GM19395 (cell line): ENCODE data around the gene IARS2.
"Not testable (repeated sequence)": the region's sequence is repeated elsewhere in the genome, so short reads cannot be mapped to it uniquely, and the experiment has no call there.

Source experiments
- ATAC-seq: cut with Tn5 transposase; IDR thresholded peaks from one replicate; pipeline ENCODE4 v1.9.1; 2021; ENCODE audit warnings: mild to moderate bottlenecking, moderate library complexity; ENCODE audit not compliant: unreplicated experiment

IARS2 gene

GRCh38 chr1:220160027-220160426 lies 66.1 kb downstream of the IARS2 start:
- no peak for ATAC-seq

GRCh38 chr1:220164116-220164515 lies 70.2 kb downstream of the IARS2 start:
- ATAC-seq, result no peak

DNA sequence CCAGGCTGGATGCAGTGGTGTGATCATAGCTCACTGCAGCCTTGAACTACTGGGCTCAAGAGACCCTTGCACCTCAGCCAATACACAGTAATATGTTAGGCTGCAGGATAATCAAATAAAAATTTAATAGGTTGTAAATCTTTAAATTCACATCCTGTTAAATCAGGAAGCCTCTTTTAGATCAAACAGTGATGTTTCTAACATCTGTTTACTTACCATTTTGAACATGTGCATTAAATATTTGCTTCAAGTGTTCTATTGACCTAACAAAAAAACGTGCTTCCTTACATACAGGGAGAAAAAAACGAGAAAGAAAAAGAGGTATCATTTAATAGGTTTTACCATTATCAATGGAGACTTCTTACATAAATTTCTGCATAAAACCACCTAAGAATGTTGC lies 70.6 kb downstream of the IARS2 start:
- no peak for ATAC-seq

GRCh38 chr1:220166853-220167252 lies 72.9 kb downstream of the IARS2 start:
- ATAC-seq, result no peak

- ATAC-seq, result not testable (repeated sequence)
Measured at GRCh38 chr1:220169887-220170286, 76.0 kb downstream of the IARS2 start.

GRCh38 chr1:220170836-220171526 lies 77.0 kb downstream of the IARS2 start:
- no peak for ATAC-seq

- no peak for ATAC-seq
Measured at GRCh38 chr1:220176540-220176939, 82.6 kb downstream of the IARS2 start.

GRCh38 chr1:220182111-220182510 lies 88.2 kb downstream of the IARS2 start:
- ATAC-seq, result no peak

DNA sequence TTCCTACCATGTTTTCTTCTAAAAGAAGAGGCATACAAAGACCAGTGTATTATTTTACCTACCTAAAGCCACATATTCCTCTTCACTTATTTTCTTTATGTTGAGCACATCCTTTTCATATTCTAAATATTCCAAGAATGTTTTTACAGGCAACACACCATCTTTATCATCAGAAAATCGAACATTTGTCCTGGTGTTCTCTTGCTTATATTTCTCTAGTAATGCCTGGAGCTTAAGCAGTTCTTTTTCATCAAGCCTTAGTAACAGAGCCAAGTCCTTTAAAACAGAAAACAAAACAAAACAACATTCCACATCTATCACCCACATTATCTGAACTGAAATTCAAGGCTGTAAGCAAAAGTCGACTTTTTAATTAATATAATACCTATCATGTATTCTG lies 88.7 kb downstream of the IARS2 start:
- no peak for ATAC-seq

DNA sequence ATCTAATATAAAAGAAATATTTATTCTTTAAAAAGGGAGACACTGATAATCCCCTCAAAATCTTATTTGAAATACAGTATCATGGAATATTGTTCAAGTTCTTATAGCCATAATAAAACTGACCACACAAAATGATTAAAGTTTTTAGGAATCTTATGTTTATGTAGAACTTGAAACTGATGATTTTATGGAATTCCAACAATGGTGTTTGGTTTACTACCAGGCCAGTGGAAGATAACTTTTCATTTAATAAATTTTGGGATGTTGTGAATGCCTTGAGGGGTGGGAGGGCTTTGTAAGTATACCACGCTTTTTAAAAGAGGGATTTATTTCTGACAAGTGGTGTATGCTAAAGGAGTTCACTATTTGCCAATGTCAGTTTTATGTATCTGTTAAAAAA lies 90.6 kb downstream of the IARS2 start:
- no peak for ATAC-seq

DNA sequence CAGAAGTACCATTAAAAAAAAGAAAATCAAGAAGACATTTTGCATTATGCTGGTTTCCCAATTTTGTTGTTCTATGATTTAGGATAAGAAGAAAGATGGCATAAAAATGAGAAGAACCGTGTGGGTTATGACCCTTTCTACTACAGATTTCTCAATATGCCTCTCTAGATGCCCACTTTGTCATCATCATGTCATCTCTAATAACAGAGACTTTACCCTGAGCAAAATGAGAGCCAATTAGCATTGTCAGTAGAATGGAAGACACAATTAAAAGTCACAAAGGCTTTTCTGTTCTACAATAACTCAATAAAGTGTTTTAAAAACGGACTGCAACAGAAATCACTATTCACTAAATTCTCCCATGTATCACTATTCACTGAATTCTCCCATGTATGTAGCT lies 92.8 kb downstream of the IARS2 start:
- ATAC-seq, result no peak

DNA sequence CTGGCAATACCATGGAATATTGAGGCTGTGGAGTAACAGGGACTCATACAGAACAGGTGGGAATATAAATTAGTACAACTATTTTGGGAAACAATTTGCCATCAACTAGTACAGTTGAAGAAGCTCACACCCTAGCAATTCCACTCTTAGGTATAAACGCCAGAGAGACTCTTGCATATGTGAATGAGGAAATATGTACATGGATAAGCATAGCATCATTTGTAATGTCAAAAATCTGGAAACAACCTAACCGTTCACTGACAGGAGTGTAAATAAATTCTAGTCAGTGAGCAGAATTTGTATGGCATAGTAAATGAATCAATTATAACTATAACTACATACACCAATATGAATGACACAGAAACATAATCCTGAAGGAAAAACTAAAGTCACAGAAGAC lies 94.6 kb downstream of the IARS2 start:
- no peak for ATAC-seq

- ATAC-seq, result no peak
Measured at GRCh38 chr1:220189750-220190347, 95.9 kb downstream of the IARS2 start.

GRCh38 chr1:220195701-220196100 lies 101.8 kb downstream of the IARS2 start:
- ATAC-seq, result no peak
